ENCODE results near the gene JPH3. TPM values are rescaled to one million over a fixed set of nuclear protein-coding genes. Genes with fewer than 3 reads are reported as not detected.

The JPH3 gene
- polyA plus RNA-seq, 2 of the 4 experiments (the other 2 are of a cell fraction) = 0.36 to 1.6 TPM

- H3K4me1 ChIP-seq = peaks cover 8% of the 10 kb centered on the region; the same call in 1 of the 3 replicates
- H3K27ac ChIP-seq = no peak overlapping the region
- ATAC-seq = no peak
- CTCF ChIA-PET = interaction anchor here (4.4 kb wide), 1 partner anchor 28 kb away, joined by 25 read pairs; no protein-coding TSS in a partner anchor
- DNase-seq (ENCODE audit: low read depth in 1 of 2, low spot score in 1 of 2) = no peak
- POLR2A ChIA-PET = no interaction called here
- WGBS (ENCODE audit: missing lambda C conversion rate) = 48% methylated on average over 19 of the region's 19 CpGs
- H3K4me3 ChIP-seq = no peak overlapping the region
- FAIRE-seq = no peak
- TF ChIP-seq ZC3H11A (IDR thresholded peaks at IDR 0.05) = no peak
- no peak for TF ChIP-seq MAX (IDR thresholded peaks at IDR 0.05)
- TF ChIP-seq MYC (IDR thresholded peaks at IDR 0.05; ENCODE audit: borderline replicate concordance, low read length) = no peak
- no peak for TF ChIP-seq NR3C1 (IDR thresholded peaks at IDR 0.05)
- TF ChIP-seq EHF (CRISPR knock-in tag; IDR thresholded peaks at IDR 0.05) = no peak
- TF ChIP-seq RFX5 (IDR thresholded peaks at IDR 0.05) = no peak
- no peak for TF ChIP-seq HMGXB4 (CRISPR knock-in tag; IDR thresholded peaks at IDR 0.05; ENCODE audit: borderline replicate concordance)
- TF ChIP-seq JUN (IDR thresholded peaks at IDR 0.05) = no peak
- TF ChIP-seq TP53 (CRISPR knock-in tag; IDR thresholded peaks at IDR 0.05) = no peak
- no peak for TF ChIP-seq REST (IDR thresholded peaks at IDR 0.05)
- TF ChIP-seq ZSCAN20 (CRISPR knock-in tag; IDR thresholded peaks at IDR 0.05) = no peak
- TF ChIP-seq CEBPB (IDR thresholded peaks at IDR 0.05) = no peak
- no peak for TF ChIP-seq EP300 (IDR thresholded peaks at IDR 0.05)
- TF ChIP-seq RNF2 (IDR thresholded peaks at IDR 0.05; ENCODE audit: borderline replicate concordance, low read depth) = no peak
- TF ChIP-seq HES2 (IDR thresholded peaks at IDR 0.05) = no peak
- no peaks in the 10 kb centered on the region for H3K9me3 ChIP-seq
- no peak overlapping the region for H3K4me2 ChIP-seq
These were observed 4.9 kb downstream of the JPH3 start for GRCh38 chr16:87607223-87607622.

GRCh38 chr16:87607871-87608270, 5.6 kb downstream of the JPH3 start:
- ATAC-seq (no peak), FAIRE-seq (no peak), DNase-seq (ENCODE audit: low read depth in 1 of 2, low spot score in 1 of 2) (no peak)
- Histone ChIP-seq H3K4me1 (peaks cover 8% of the 10 kb centered on the region; the same call in 1 of the 3 replicates), H3K9me3 (no peaks in the 10 kb centered on the region), H3K4me3 (no peak overlapping the region), H3K27ac (no peak overlapping the region), H3K4me2 (no peak overlapping the region)
- ChIA-PET POLR2A (no interaction called here), CTCF (interaction anchor here (1.1 to 4.4 kb wide), 2 partner anchors 28 to 225 kb away, joined by 3 to 25 read pairs; no protein-coding TSS in a partner anchor)
- 50% methylated on average over 13 of the region's 13 CpGs for WGBS (ENCODE audit: missing lambda C conversion rate)
- TF ChIP-seq CEBPB (IDR thresholded peaks at IDR 0.05) = no peak
- TF ChIP-seq ZNF302 (CRISPR knock-in tag; IDR thresholded peaks at IDR 0.05) = no peak
- no peak for TF ChIP-seq RARB (CRISPR knock-in tag; IDR thresholded peaks at IDR 0.05)
- TF ChIP-seq KDM5A (IDR thresholded peaks at IDR 0.05) = no peak
- TF ChIP-seq NR3C1 (IDR thresholded peaks at IDR 0.05) = no peak
- no peak for TF ChIP-seq RCOR1 (IDR thresholded peaks at IDR 0.05; ENCODE audit: low read depth, low read length)
- no peak for TF ChIP-seq E2F6 (IDR thresholded peaks at IDR 0.05; ENCODE audit: borderline replicate concordance, low read depth)
- TF ChIP-seq TP53 (CRISPR knock-in tag; IDR thresholded peaks at IDR 0.05) = no peak
- no peak for TF ChIP-seq MAX (IDR thresholded peaks at IDR 0.05)
- TF ChIP-seq REST (IDR thresholded peaks at IDR 0.05) = no peak
- no peak for TF ChIP-seq CHD2 (IDR thresholded peaks at IDR 0.05; ENCODE audit: low read length, partially characterized antibody)
- TF ChIP-seq ATOH8 (CRISPR knock-in tag; IDR thresholded peaks at IDR 0.05; ENCODE audit: low read depth) = no peak
- TF ChIP-seq KDM1A (IDR thresholded peaks at IDR 0.05; ENCODE audit: low read depth) = no peak
- no peak for TF ChIP-seq ESRRA (IDR thresholded peaks at IDR 0.05; ENCODE audit: borderline replicate concordance, low read length)
- TF ChIP-seq BHLHE40 (IDR thresholded peaks at IDR 0.05; ENCODE audit: low read depth, low read length) = no peak
- TF ChIP-seq HDAC2 (IDR thresholded peaks at IDR 0.05) = no peak
- TF ChIP-seq SREBF2 (IDR thresholded peaks at IDR 0.05) = no peak
